Neural progenitor cell (in vitro differentiated cells): ENCODE results near the gene SMURF1. TPM values are rescaled to one million over a fixed set of nuclear protein-coding genes. Genes with fewer than 3 reads are reported as not detected.

Experiments used
- DNase-seq: peaks from one replicate; pipeline ENCODE4 v3.0.0-alpha.2; 2016; ENCODE audit warnings: low spot score
- H2AFZ ChIP-seq: fragments of 200-600 bp; sonication (generic); replicated peaks from 2 replicates; pipeline ENCODE4 v1.6.1; 2016; ENCODE audit warnings: antibody characterized with exemption
- H3F3A ChIP-seq: fragments of 200-600 bp; sonication (generic); 2 replicates; pipeline ENCODE4 v1.6.1; 2016; ENCODE audit warnings: antibody characterized with exemption, low read depth
- H3K27ac ChIP-seq: fragments of 200-600 bp; sonication (generic); 2 replicates; pipeline ENCODE4 v1.5.1; 2016; ENCODE audit warnings: mild to moderate bottlenecking
- H3K27me3 ChIP-seq: fragments of 200-600 bp; sonication (generic); 2 replicates; pipeline ENCODE4 v1.6.1; 2016; ENCODE audit warnings: mild to moderate bottlenecking, moderate library complexity
- H3K36me3 ChIP-seq: fragments of 200-600 bp; sonication (generic); 2 replicates; pipeline ENCODE4 v1.5.1; 2016
- H3K4me1 ChIP-seq: fragments of 200-600 bp; sonication (generic); 2 replicates; pipeline ENCODE4 v1.6.1; 2016; ENCODE audit warnings: mixed run types
- H3K4me2 ChIP-seq: fragments of 200-600 bp; sonication (generic); 2 replicates; pipeline ENCODE4 v1.6.1; 2016
- H3K4me3 ChIP-seq: fragments of 200-600 bp; sonication (generic); 2 replicates; pipeline ENCODE4 v1.5.1; 2016
- H3K79me2 ChIP-seq: fragments of 200-600 bp; sonication (generic); 2 replicates; pipeline ENCODE4 v1.6.1; 2016; ENCODE audit warnings: low read depth
- H3K9ac ChIP-seq: fragments of 200-600 bp; sonication (generic); 2 replicates; pipeline ENCODE4 v1.6.1; 2016
- H3K9me3 ChIP-seq: fragments of 200-600 bp; sonication (generic); 2 replicates; pipeline ENCODE4 v1.5.1; 2016; ENCODE audit warnings: low read depth
- H4K20me1 ChIP-seq: fragments of 200-600 bp; sonication (generic); 2 replicates; pipeline ENCODE4 v1.6.1; 2016; ENCODE audit warnings: low read depth
- H3K27ac Mint-ChIP-seq: 3 replicates; pipeline ENCODE4 v1.8.0; 2021; ENCODE audit warnings: mixed read lengths
- H3K27me3 Mint-ChIP-seq: 2 replicates; pipeline ENCODE4 v1.8.0; 2022; ENCODE audit warnings: low read depth, mild to moderate bottlenecking, inconsistent platforms, moderate library complexity, mixed read lengths; ENCODE audit not compliant: insufficient read depth
- H3K36me3 Mint-ChIP-seq: 3 replicates; pipeline ENCODE4 v1.8.0; 2021; ENCODE audit warnings: mixed read lengths
- H3K4me1 Mint-ChIP-seq: 3 replicates; pipeline ENCODE4 v1.8.0; 2021; ENCODE audit warnings: mixed read lengths
- H3K4me3 Mint-ChIP-seq: 3 replicates; pipeline ENCODE4 v1.8.0; 2021; ENCODE audit warnings: mild to moderate bottlenecking, moderate library complexity, mixed read lengths
- H3K9me3 Mint-ChIP-seq: 3 replicates; pipeline ENCODE4 v1.8.0; 2020; ENCODE audit warnings: mixed read lengths
- EZH2 ChIP-seq: fragments of 200-600 bp; sonication (generic); IDR thresholded peaks from 2 replicates; pipeline ENCODE4 v1.6.1; 2017; ENCODE audit warnings: antibody characterized with exemption, mild to moderate bottlenecking, moderate library complexity
- EZH2phosphoT487 ChIP-seq: fragments of 200-600 bp; sonication (generic); IDR thresholded peaks from 2 replicates; pipeline ENCODE4 v1.6.1; 2017; ENCODE audit warnings: antibody characterized with exemption
- total RNA-seq: library from RNA; depleted of rRNA; stranded (reverse); fragments of >200 nt; gene quantifications from 2 replicates; pipeline ENCODE4 v1.2.3, GENCODE V29; 2015; ENCODE audit warnings: low replicate concordance
- TF ChIP-seq, protein P1 (sequence below): fragments of 200-600 bp; sonication (generic); IDR thresholded peaks from 2 replicates; pipeline ENCODE4 v1.5.1; 2017; ENCODE audit warnings: antibody characterized with exemption, mild to moderate bottlenecking

The SMURF1 gene
- total RNA-seq, 1 donor from 2014 or later, result 31.0 TPM

DNA sequence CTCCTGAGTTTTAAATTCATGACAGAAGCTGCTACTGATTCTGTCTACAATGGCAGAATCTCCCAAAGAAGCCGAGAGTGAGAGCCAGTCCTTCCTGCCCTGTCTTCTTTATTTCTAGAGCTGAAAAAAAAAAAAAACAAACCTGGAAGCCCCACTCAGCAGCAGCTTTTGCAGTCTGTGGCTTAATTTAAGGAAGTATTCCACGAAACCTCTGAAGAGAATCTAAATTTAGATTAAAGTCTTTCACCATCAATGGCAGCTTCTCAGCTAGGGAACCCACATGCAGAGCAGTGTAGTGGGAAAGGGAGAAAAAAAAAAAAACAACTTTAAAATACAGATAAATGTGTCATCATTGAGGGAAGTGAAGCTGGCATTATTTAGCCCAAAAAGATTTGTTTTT, 23.4 kb downstream of the SMURF1 start:
- peaks cover 35% of the 10 kb centered on the region for H3K36me3 Mint-ChIP-seq
- peaks cover 96% of the 10 kb centered on the region for H3K79me2 ChIP-seq

DNA sequence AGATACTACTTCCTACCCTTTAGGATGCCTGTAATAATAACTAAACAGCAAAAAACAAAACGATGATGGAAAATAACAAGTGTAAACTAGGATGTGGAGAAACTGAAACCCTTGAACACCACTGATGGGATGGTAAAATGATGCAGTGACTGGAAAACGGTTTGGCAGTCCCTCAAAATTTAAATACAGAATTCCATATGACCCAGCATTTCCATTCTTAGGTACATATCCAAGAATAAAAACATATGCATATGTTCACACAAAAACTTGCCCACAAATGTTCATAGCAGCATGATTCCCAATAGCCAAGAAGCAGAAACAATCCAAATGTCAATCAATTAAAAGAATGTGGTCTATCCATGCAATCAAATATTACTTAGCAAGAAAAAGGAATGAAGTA, 25.8 kb downstream of the SMURF1 start:
- Mint-ChIP-seq H3K27me3 (no peaks in the 10 kb centered on the region), H3K27ac (no peak overlapping the region), H3K4me1 (no peaks in the 10 kb centered on the region), H3K36me3 (peaks cover 43% of the 10 kb centered on the region), H3K9me3 (peaks cover 38% of the 10 kb centered on the region), H3K4me3 (no peak overlapping the region)
- H3K9ac ChIP-seq, result no peak overlapping the region
- peaks cover 10% of the 10 kb centered on the region for H3K4me1 ChIP-seq
- H4K20me1 ChIP-seq, result no peaks in the 10 kb centered on the region
- no peaks in the 10 kb centered on the region for H3K27me3 ChIP-seq
- H3K9me3 ChIP-seq, result peaks cover 3% of the 10 kb centered on the region
- H3K27ac ChIP-seq, result no peak overlapping the region
- H3K4me3 ChIP-seq, result no peak overlapping the region
- TF ChIP-seq EZH2phosphoT487 (no peak), EZH2 (no peak)
- TF ChIP-seq, protein P1, sequence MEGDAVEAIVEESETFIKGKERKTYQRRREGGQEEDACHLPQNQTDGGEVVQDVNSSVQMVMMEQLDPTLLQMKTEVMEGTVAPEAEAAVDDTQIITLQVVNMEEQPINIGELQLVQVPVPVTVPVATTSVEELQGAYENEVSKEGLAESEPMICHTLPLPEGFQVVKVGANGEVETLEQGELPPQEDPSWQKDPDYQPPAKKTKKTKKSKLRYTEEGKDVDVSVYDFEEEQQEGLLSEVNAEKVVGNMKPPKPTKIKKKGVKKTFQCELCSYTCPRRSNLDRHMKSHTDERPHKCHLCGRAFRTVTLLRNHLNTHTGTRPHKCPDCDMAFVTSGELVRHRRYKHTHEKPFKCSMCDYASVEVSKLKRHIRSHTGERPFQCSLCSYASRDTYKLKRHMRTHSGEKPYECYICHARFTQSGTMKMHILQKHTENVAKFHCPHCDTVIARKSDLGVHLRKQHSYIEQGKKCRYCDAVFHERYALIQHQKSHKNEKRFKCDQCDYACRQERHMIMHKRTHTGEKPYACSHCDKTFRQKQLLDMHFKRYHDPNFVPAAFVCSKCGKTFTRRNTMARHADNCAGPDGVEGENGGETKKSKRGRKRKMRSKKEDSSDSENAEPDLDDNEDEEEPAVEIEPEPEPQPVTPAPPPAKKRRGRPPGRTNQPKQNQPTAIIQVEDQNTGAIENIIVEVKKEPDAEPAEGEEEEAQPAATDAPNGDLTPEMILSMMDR, result no peak
- no peak overlapping the region for H2AFZ ChIP-seq
- DNase-seq, result no peak
- peaks cover 9% of the 10 kb centered on the region for H3K36me3 ChIP-seq
- peaks cover 95% of the 10 kb centered on the region for H3K79me2 ChIP-seq
- no peaks in the 10 kb centered on the region for H3F3A ChIP-seq
- H3K4me2 ChIP-seq, result no peak overlapping the region

More for the DNA sequence above, 23.4 kb downstream of the SMURF1 start:
- Histone ChIP-seq H3K9ac (no peak overlapping the region), H3K27ac (no peak overlapping the region), H3K9me3 (peaks cover 3% of the 10 kb centered on the region), H2AFZ (no peak overlapping the region), H3K4me3 (no peak overlapping the region), H3K4me1 (peaks cover 10% of the 10 kb centered on the region), H3K27me3 (no peaks in the 10 kb centered on the region), H3K4me2 (no peak overlapping the region), H4K20me1 (peaks cover 18% of the 10 kb centered on the region), H3K36me3 (no peaks in the 10 kb centered on the region), H3F3A (peaks cover 5% of the 10 kb centered on the region)
- Mint-ChIP-seq H3K9me3 (peaks cover 28% of the 10 kb centered on the region), H3K27me3 (no peaks in the 10 kb centered on the region), H3K4me3 (no peak overlapping the region), H3K27ac (no peak overlapping the region), H3K4me1 (no peaks in the 10 kb centered on the region)
- TF ChIP-seq EZH2 (no peak), EZH2phosphoT487 (no peak)
- TF ChIP-seq, protein P1, result no peak
- DNase-seq, result no peak

DNA sequence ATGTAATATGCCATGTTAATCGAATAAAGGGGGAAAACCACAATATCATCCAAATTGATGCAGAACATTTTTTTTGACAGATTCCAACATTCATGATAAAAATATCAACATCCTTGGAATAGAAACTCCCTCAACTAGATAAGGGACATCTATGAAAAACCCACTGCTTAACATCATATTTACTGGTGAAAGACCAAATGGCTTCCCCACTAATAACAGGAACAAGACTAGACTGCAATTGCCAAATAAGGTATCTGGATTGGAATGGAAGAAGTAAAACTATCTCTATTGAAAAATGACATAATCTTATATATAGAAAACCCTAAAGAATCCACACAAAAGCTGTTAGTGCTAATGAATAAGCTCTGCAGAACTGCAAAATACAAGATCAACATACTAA, 27.8 kb downstream of the SMURF1 start:
- DNase-seq, result no peak
- H3K79me2 ChIP-seq, result peaks cover 96% of the 10 kb centered on the region
- H3K27me3 ChIP-seq, result no peaks in the 10 kb centered on the region
- H3K9me3 ChIP-seq, result peaks cover 3% of the 10 kb centered on the region
- H3K4me2 ChIP-seq, result no peak overlapping the region
- Mint-ChIP-seq H3K27me3 (no peaks in the 10 kb centered on the region), H3K4me3 (no peak overlapping the region), H3K36me3 (peaks cover 56% of the 10 kb centered on the region), H3K27ac (no peak overlapping the region), H3K4me1 (no peaks in the 10 kb centered on the region), H3K9me3 (peaks cover 50% of the 10 kb centered on the region)
- H3K27ac ChIP-seq, result no peak overlapping the region
- H3K9ac ChIP-seq, result no peak overlapping the region
- peaks cover 7% of the 10 kb centered on the region for H4K20me1 ChIP-seq
- peaks cover 9% of the 10 kb centered on the region for H3K36me3 ChIP-seq
- no peak overlapping the region for H3K4me3 ChIP-seq
- no peak for TF ChIP-seq EZH2
- TF ChIP-seq EZH2phosphoT487, result no peak
- TF ChIP-seq, protein P1, result no peak
- no peaks in the 10 kb centered on the region for H3F3A ChIP-seq
- H3K4me1 ChIP-seq, result peaks cover 8% of the 10 kb centered on the region
- no peak overlapping the region for H2AFZ ChIP-seq
